OCI-LY3 (cell line): Measurements from ENCODE around the gene MSTN.

Experiments used
- CTCF ChIP-seq: fragments of 200-600, 300-600 bp; sonication (generic); IDR thresholded peaks from 2 replicates; pipeline ENCODE4 v1.5.1; 2014; ENCODE audit warnings: antibody characterized with exemption, low read length, low read depth
- EZH2phosphoT487 ChIP-seq: fragments of 200-600 bp; shearing (Covaris generic); IDR thresholded peaks from 2 replicates; pipeline ENCODE4 v1.6.1; 2018; ENCODE audit warnings: antibody characterized with exemption, mixed run types, low read depth

GRCh38 chr2:190069936-190070696, 7.6 kb upstream of the MSTN start:
- TF ChIP-seq CTCF (peak; percentile 63), EZH2phosphoT487 (no peak)
